Measurements from ENCODE around the gene LAGE3. TPM values are rescaled to one million over a fixed set of nuclear protein-coding genes. Genes with fewer than 3 reads are reported as not detected.

The LAGE3 gene
- total and polyA plus RNA-seq, 2 of the 8 experiments (the other 6 are each of a cell fraction or from before 2014, with no cell fraction given), result 44.5 to 102 TPM

DNA sequence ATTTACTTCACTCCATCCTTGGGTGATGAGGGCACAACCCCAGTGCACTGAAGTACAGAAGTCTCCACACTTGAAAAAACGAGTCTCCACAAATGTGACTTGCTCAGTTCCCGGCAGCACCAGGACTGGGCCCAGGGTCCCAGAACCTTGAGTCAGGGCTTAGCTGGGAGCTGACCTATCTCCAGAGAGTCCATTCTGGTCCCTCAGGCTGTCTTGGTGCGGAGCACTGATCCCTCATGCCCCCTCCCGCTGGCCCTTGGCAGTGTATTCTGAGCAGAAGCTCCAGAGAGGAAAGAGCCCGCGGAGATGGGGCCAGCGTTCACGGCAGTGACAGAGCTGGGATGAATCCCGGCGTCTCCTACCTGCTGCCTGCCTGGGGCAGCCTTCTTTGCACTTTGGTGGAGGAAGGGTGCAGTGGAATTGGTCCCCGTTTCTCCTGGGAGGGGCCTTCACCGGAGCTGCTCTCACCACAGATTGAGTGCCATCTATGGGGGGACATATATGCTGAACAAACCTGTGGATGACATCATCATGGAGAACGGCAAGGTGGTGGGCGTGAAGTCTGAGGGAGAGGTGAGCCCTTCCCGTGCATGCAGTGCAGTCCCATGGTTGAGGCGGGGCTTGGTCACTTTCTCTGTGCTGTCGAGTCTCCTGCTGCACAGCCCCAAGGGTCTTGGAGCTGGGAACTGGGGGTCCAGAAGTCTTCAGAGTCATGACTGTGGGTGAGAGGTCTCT, 38.3 kb downstream of the LAGE3 start:
- Histone ChIP-seq H2AK5ac (ENCODE audit: low read depth, low read length) (no peak overlapping the region), H3K56ac (replicated peaks; ENCODE audit: insufficient read length, low read depth, low read length) (no peak overlapping the region), H2AFZ (ENCODE audit: low read length) (no peak overlapping the region), H3K23ac (ENCODE audit: insufficient read length) (no peak overlapping the region), H3K4me2 (ENCODE audit: insufficient read depth in 1 of 2, low read depth in 2 of 2, low read length in 2 of 2) (no peak overlapping the region), H2BK15ac (ENCODE audit: low read length) (no peak overlapping the region), H2BK5ac (ENCODE audit: low read depth, low read length) (no peak overlapping the region), H4K20me1 (replicated peaks in 1 of 2; ENCODE audit: control insufficient read depth in 1 of 2, insufficient read depth in 2 of 2, low read length in 2 of 2) (peaks cover 0 to 13% of the 10 kb centered on the region in 2 experiments), H4K5ac (ENCODE audit: insufficient read length, low read depth, low read length) (no peak overlapping the region), H3K27ac (ENCODE audit: low read depth, low read length) (no peak overlapping the region), H3K9ac (replicated peaks in 1 of 4; ENCODE audit: extremely low read depth in 1 of 4, low read depth in 3 of 4, low read length in 3 of 4) (no peak overlapping the region), H3K14ac (ENCODE audit: insufficient read length) (no peak overlapping the region), H3K18ac (ENCODE audit: extremely low read depth, low read length) (no peak overlapping the region), H3K4me1 (replicated peaks in 1 of 4; ENCODE audit: control insufficient read depth in 3 of 4, insufficient read depth in 4 of 4, low read length in 3 of 4) (peaks cover 0 to 9% (median 5%) of the 10 kb centered on the region in 4 experiments; a peak in 6 of 7 replicates), H3K27me3 (replicated peaks in 1 of 4; ENCODE audit: control insufficient read depth in 3 of 4, extremely low read depth in 1 of 4, insufficient read depth in 3 of 4, low read length in 3 of 4) (no peaks in the 10 kb centered on the region), H4K91ac (replicated peaks; ENCODE audit: insufficient read length, low read length) (no peak overlapping the region), H2BK20ac (ENCODE audit: low read length) (no peak overlapping the region), H2BK120ac (replicated peaks; ENCODE audit: low read depth, low read length) (no peak overlapping the region), H3K9me3 (ENCODE audit: insufficient read depth in 2 of 2, low read depth in 1 of 2, low read length in 1 of 2) (no peaks in the 10 kb centered on the region), H2BK12ac (ENCODE audit: low read depth, low read length) (no peak overlapping the region), H3K79me1 (ENCODE audit: low read depth, low read length) (no peaks in the 10 kb centered on the region; the same call in 1 of the 2 replicates), H3K4ac (replicated peaks; ENCODE audit: insufficient read length, low read depth, low read length) (no peak overlapping the region), H3K79me2 (ENCODE audit: control insufficient read depth in 1 of 2, insufficient read depth in 2 of 2, low read length in 2 of 2) (peaks cover 0 to 17% of the 10 kb centered on the region in 2 experiments; a peak in 2 of 4 replicates), H4K8ac (ENCODE audit: extremely low read depth, insufficient read depth, low read length) (no peak overlapping the region), H3K36me3 (ENCODE audit: control insufficient read depth in 2 of 4, insufficient read depth in 4 of 4, low read length in 3 of 4) (peaks cover 0 to 27% (median 11%) of the 10 kb centered on the region in 4 experiments; a peak in 5 of 8 replicates), H3K4me3 (ENCODE audit: extremely low read depth in 1 of 4, insufficient read depth in 2 of 4, low read depth in 3 of 4, low read length in 4 of 4) (no peak overlapping the region), H3K23me2 (ENCODE audit: low read depth, low read length) (peaks cover 6% of the 10 kb centered on the region; the same call in 1 of the 2 replicates)
- FAIRE-seq (no peak), DNase-seq (ENCODE audit: low read depth in 1 of 2, low spot score in 2 of 2) (no peak)
- TF ChIP-seq NANOG (IDR thresholded peaks at IDR 0.05; ENCODE audit: insufficient read depth, low read depth, low read length, poor library complexity, severe bottlenecking) (no peak), MAFK (IDR thresholded peaks at IDR 0.05; ENCODE audit: low read depth, low read length) (no peak), GABPA (IDR thresholded peaks at IDR 0.05; ENCODE audit: borderline replicate concordance, insufficient read depth, low read length) (no peak), POLR2AphosphoS5 (IDR thresholded peaks at IDR 0.05; ENCODE audit: low read depth, low read length) (no peak), SP1 (IDR thresholded peaks at IDR 0.05; ENCODE audit: low read depth, low read length) (no peak), SRF (IDR thresholded peaks at IDR 0.05; ENCODE audit: low read depth, low read length) (no peak), HDAC2 (IDR thresholded peaks at IDR 0.05; ENCODE audit: borderline replicate concordance in 1 of 2, low read depth in 2 of 2, low read length in 2 of 2) (no peak), RNF2 (IDR thresholded peaks at IDR 0.05; ENCODE audit: borderline replicate concordance, low read depth, low read length, missing control alignments, poor library complexity, severe bottlenecking) (no peak), TAF1 (IDR thresholded peaks at IDR 0.05; ENCODE audit: low read depth, low read length) (no peak)
- ChIA-PET POLR2A (ENCODE audit: partially characterized antibody) (interaction anchor here (1.0 to 2.2 kb wide), 4 partner anchors 34 to 75 kb away, joined by 3 to 6 read pairs (median 4); partner anchors contain the start of gene UBL4A), CTCF (ENCODE audit: partially characterized antibody) (interaction anchor here (0.7 to 1.1 kb wide), 2 partner anchors 11 to 28 kb away, joined by 3 to 4 read pairs; no protein-coding TSS in a partner anchor)
- 86% methylated on average over 6 of the region's 17 CpGs; no CpG with 5 or more reads in 1 of the 2 experiments for WGBS, 2 experiments (ENCODE audit: extremely low coverage in 1 of 2, insufficient coverage in 1 of 2, insufficient read length in 1 of 2, insufficient replicate concordance in 2 of 2, low coverage in 1 of 2, low lambda C conversion rate in 2 of 2, missing lambda C conversion rate in 1 of 2)
